Panc1 (cell line): ENCODE results near the gene TSHZ2.

Experiments
- CTCF ChIP-seq: fragments of 450-650 bp; IDR thresholded peaks from 2 replicates; pipeline ENCODE4 v1.5.1; 2017; ENCODE audit warnings: mild to moderate bottlenecking
- POLR2AphosphoS5 ChIP-seq: IDR thresholded peaks from 2 replicates; pipeline ENCODE4 v1.6.1; 2012; ENCODE audit warnings: mild to moderate bottlenecking, low read depth, low read length, moderate library complexity
- REST ChIP-seq, 2 experiments: IDR thresholded peaks; 2 replicates each; pipeline ENCODE4 v1.6.1; 2011 to 2012; ENCODE audit warnings: low read depth in 2 of 2, control low read depth in 1 of 2, low read length in 1 of 2, mild to moderate bottlenecking in 1 of 2, moderate library complexity in 1 of 2; ENCODE audit not compliant: insufficient read depth in 1 of 2
- SIN3A ChIP-seq: IDR thresholded peaks from 2 replicates; pipeline ENCODE4 v1.6.1; 2012; ENCODE audit warnings: low read depth, mild to moderate bottlenecking, low read length, moderate library complexity, borderline replicate concordance; ENCODE audit not compliant: insufficient read depth
- TCF7L2 ChIP-seq: IDR thresholded peaks from 2 replicates; pipeline ENCODE4 v1.6.1; 2011; ENCODE audit warnings: mild to moderate bottlenecking, low read depth, low read length, inconsistent platforms

GRCh38 chr20:53381568-53382262 lies 409.6 kb downstream of the TSHZ2 start:
- TF ChIP-seq REST (IDR thresholded peaks at IDR 0.05; ENCODE audit: insufficient read depth in 1 of 2, low read depth in 2 of 2, low read length in 1 of 2) (no peak), CTCF (peak; percentile 49), POLR2AphosphoS5 (no peak), TCF7L2 (no peak), SIN3A (no peak)
